LNCaP clone FGC (cell line): Measurements from ENCODE around the gene TMED7.

ENCODE experiments used
- DNase-seq: peaks from one replicate; pipeline ENCODE4 v3.0.0-alpha.2; 2011; ENCODE audit warnings: low read depth
- H3K4me3 ChIP-seq: 2 replicates; pipeline ENCODE4 v1.5.1; 2011; ENCODE audit warnings: mild to moderate bottlenecking, low read depth, low read length, control low read depth
- TF ChIP-seq, protein P1 (sequence below): IDR thresholded peaks from 2 replicates; pipeline ENCODE4 v1.5.1; 2012; ENCODE audit warnings: mild to moderate bottlenecking; ENCODE audit not compliant: control insufficient read depth, insufficient read depth; ENCODE audit errors: extremely low read depth

Gene TMED7

DNA sequence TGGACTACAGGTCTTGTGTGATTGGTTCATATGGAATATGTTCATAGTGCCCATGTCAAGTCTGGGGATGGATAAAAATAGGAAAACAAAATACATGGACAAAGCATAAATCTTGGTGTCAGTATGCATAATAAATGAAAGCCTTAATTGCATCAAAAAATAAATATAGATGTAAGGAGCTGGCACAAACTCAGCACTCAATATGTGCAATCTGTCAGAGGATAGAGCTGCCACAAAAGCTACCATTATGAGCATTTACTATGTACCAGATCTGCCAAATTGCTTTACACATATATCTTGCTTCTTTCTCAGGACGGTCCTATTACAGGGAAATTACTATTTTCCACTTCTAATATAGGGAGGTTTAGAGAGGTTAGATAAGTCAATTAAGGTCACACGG lies 18.2 kb upstream of the TMED7 start:
- no peak for DNase-seq
- TF ChIP-seq, protein P1, sequence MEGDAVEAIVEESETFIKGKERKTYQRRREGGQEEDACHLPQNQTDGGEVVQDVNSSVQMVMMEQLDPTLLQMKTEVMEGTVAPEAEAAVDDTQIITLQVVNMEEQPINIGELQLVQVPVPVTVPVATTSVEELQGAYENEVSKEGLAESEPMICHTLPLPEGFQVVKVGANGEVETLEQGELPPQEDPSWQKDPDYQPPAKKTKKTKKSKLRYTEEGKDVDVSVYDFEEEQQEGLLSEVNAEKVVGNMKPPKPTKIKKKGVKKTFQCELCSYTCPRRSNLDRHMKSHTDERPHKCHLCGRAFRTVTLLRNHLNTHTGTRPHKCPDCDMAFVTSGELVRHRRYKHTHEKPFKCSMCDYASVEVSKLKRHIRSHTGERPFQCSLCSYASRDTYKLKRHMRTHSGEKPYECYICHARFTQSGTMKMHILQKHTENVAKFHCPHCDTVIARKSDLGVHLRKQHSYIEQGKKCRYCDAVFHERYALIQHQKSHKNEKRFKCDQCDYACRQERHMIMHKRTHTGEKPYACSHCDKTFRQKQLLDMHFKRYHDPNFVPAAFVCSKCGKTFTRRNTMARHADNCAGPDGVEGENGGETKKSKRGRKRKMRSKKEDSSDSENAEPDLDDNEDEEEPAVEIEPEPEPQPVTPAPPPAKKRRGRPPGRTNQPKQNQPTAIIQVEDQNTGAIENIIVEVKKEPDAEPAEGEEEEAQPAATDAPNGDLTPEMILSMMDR, result no peak
- H3K4me3 ChIP-seq, result no peak overlapping the region

DNA sequence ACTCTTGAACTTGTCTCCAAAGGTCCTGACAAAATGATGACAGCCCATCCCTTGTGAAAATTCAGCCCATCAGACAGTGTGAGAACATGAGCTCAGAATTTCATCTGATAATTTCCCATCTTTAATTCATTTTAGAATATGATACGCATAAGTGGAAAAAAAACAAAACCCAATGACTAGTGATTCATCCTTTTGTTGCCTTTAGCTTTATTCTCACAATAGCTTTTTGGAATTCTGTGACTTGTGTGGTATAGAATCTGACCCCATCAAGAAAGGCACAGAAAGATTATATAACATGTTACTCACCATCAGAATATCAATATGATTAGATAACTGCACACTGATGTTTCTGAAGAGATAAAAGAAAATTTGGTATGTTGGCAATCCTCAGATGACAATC lies 16.1 kb upstream of the TMED7 start:
- H3K4me3 ChIP-seq, result no peak overlapping the region
- no peak for DNase-seq
- TF ChIP-seq, protein P1, result no peak

DNA sequence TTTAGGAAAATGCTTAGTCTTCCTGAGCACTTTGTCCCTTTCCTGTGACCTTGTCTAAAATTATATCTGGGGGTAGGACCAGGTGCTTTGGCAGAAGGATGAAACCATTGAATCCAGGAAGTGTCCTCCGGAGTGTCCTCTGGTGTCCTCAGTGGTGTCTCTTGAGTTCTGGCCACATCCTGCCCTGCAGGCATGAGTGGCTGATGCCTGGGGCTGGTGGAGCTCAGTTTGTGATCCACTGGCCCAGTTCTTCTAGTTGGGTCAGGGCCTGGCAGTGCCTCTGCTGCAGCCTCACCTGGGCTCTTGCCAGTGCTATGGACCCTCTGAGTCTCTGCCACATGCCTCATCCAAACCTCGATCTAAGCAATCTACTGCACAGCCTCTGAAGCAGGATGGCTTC lies 14.4 kb upstream of the TMED7 start:
- DNase-seq, result no peak
- H3K4me3 ChIP-seq, result no peak overlapping the region
- TF ChIP-seq, protein P1, result no peak

DNA sequence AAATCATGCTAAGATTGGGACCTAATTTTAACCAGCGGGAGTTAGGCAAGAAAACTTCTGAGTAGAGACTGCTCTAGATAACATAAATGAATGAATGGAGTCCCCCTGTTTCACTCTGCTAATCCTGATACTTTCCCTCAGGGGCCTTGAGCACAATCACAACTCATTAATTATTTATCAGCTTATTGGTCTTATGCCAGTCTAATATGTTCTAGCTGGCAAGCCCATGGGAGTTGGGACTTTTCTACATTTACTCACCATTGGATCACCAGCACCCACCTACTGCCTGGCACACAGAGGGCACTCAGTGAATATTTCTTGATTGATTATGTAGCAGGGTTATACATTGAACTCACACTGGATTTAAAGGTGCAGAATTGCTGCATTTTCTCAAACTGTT lies 13.5 kb upstream of the TMED7 start:
- TF ChIP-seq, protein P1, result no peak
- no peak for DNase-seq
- no peak overlapping the region for H3K4me3 ChIP-seq

- no peak for DNase-seq
- TF ChIP-seq, protein P1, result no peak
- H3K4me3 ChIP-seq, result no peak overlapping the region
Measured at GRCh38 chr5:115637507-115637906, 11.7 kb upstream of the TMED7 start.

DNA sequence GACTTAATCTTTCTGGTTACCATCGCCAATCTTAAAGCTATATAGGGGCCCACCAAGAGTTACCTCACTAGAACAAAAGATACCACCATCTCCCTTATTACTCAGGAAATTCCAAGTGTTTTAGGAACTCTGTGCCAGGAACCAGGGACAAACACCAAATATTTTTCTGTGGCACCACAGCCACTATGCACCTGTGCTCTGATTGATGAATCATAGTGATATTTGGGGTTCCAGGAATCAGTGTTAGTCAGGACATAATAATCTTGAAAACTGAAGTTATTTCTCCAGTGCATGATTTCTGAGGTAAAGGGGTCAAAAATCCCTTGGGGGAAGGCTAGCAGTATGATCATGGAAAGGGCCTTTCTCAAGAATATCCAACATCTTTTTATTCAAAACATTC lies 10.2 kb upstream of the TMED7 start:
- no peak overlapping the region for H3K4me3 ChIP-seq
- no peak for DNase-seq
- TF ChIP-seq, protein P1, result no peak

DNA sequence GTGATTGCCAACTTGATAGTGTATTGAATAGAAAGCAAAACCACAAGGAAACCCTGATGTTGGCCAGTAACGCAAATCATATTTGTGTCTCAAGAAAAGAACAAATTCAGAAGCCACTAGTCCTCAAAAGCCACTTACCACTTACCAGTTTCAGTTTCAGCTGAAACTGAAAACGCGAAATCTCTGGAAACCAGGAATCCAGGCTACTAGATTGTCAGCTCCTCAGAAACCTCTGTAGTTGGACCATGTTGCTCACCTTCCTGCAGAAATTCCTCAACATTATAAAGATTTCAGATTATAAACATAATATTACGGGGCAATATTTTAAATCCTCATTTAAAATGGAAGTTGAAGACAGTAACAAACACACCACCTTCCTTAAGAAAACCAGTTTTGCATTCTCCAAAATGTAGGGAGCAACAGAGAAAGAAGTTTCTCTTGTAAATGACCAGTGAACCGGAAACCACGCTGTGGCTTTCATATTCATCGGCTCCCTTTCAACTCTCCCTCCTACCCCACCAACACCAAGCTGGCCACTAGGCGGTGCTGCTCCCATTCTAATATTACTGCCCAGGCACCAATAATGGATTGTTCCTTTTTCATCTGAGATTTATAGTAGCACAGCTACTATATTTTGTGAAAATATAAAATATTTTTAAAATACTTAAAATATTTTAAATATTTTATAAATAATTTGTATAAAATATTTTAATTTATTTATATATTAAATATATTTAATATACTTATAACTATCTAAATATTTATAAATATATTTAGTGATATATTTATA lies 8.7 kb upstream of the TMED7 start:
- H3K4me3 ChIP-seq, result no peak overlapping the region
- peak; percentile 64 for DNase-seq
- TF ChIP-seq, protein P1, result peak; percentile 99
